ENCODE results near the gene ST6GALNAC3.
"Not testable (repeated sequence)": the region's sequence is repeated elsewhere in the genome, so short reads cannot be mapped to it uniquely, and the experiment has no call there.

Gene ST6GALNAC3

DNA sequence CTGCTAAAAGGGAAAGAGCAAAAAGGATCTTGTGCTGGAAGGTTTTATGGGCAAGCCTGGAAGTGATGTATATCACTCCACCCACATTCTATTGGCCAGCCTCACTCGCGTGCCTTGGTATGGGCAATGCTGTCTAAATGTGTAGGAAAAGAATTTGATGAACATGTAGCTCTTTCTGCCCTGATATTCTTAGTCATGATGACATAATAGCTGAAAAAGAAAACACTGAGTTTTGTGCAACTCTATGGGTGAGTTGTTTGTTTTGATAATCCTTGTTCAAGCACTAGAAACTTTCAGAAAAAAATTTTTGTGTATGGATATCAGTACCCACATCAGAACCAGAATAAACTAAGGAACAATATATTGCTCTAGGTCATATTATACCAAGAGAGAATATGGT, 561.2 kb downstream of the ST6GALNAC3 start:
- DNase-seq (ENCODE audit: low spot score) = no peak

DNA sequence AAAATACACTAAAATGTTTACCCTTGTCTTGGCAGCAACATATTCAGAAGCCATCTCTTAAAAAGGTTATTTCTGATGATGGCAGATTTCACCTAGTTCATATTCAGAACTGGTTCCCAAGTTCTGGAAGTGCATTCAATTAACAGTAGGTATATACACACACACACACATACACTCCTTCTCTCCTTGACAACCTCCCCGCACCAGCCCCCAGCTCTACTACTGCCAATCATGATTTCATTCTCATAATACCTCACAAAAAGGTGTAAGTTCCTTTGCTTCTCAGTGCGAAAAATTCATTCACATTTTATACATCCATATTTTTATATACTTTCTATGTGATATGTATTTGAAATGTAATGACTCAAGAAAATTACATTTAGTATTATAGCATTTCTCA, 564.6 kb downstream of the ST6GALNAC3 start:
- no peak for DNase-seq (ENCODE audit: low spot score)

- DNase-seq (ENCODE audit: low spot score) = no peak
These were observed 565.5 kb downstream of the ST6GALNAC3 start for GRCh38 chr1:76640092-76640491.

GRCh38 chr1:76640723-76641122, 566.2 kb downstream of the ST6GALNAC3 start:
- DNase-seq (ENCODE audit: low spot score) = no peak

GRCh38 chr1:76644139-76644538, 569.6 kb downstream of the ST6GALNAC3 start:
- no peak for DNase-seq (ENCODE audit: low spot score)

DNA sequence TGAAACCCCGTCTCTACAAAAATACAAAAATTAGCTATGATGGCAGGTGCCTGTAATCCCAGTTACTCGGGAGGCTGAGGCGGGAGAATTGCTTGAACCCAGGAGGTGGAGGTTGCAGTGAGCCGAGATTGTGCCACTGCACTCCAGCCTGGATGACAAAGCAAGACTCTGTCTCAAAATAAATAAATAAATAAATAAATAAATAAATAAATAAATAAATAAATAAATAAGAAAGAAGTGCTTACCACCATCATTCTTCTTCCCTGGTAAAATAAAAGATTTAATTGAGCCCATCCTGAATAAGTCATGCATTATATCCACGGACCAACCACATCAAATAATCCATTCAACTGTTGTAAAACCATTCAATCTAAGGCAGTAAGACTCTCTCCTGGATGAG, 578.3 kb downstream of the ST6GALNAC3 start:
- not testable (repeated sequence) for DNase-seq (ENCODE audit: low spot score)

DNA sequence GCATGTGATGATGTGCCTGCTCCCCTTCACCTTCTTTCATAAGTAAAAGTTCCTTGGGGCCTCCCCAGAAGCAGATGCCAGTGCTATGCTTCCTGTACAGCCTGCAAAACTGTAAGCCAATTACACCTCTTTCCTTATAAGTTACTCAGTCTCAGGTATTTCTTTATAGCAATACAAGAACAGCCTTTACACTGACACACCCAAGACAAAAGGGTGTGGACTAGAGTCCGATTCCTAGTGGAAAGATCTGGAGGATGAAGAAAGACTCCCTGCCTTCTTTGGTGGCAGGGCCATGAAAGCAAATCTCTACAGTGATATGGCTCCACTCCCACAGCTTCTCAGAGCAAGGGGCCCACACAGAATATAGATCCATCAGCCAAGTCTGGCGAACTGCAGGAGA, 583.1 kb downstream of the ST6GALNAC3 start:
- no peak for DNase-seq (ENCODE audit: low spot score)

GRCh38 chr1:76659171-76659940, 584.8 kb downstream of the ST6GALNAC3 start:
- DNase-seq (ENCODE audit: low spot score) = no peak

DNA sequence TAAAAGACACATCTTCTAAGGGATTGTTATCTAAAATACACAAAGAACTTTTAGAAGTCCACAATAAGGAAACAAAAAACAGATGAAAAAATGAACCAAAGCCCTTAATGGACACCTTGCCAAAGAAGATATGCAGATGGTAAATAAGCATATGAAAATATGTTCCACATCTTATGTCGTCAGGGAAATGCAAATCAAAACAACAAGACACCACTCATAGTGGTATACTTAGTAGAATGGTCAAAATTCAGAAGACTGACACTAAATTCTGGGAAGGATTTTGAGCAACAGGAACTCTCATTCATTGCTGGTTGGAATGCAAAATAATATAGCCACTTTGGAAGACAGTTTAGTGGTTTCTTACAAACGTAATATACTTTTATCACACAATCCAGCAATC, 587.0 kb downstream of the ST6GALNAC3 start:
- no peak for DNase-seq (ENCODE audit: low spot score)

- no peak for DNase-seq (ENCODE audit: low spot score)
These were observed 592.0 kb downstream of the ST6GALNAC3 start for GRCh38 chr1:76666499-76666898.

DNA sequence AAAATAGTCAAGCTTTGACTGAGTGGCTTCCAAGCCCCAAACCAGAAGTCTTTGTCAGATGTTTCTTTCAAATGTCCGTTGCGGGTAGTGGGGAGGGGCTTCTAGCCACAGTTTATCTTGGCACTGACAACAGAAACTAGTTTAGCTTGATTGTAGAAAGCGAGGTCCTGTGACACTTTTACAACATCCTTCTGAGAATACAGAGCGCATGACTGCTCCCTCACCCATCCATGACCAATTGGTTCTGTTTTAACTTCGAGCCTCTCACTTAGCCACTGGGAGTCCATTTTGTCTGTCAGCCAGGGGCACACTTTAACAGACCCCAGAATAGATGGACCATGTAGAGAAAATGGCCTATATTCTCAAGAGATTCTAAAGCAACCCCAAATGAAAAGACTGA, 593.5 kb downstream of the ST6GALNAC3 start:
- DNase-seq (ENCODE audit: low spot score) = no peak

- no peak for DNase-seq (ENCODE audit: low spot score)
These were observed 594.6 kb downstream of the ST6GALNAC3 start for GRCh38 chr1:76669131-76669530.

GRCh38 chr1:76669624-76670315, 595.2 kb downstream of the ST6GALNAC3 start:
- DNase-seq (ENCODE audit: low spot score) = no peak

GRCh38 chr1:76674689-76675210, 600.2 kb downstream of the ST6GALNAC3 start:
- no peak for DNase-seq (ENCODE audit: low spot score)

GRCh38 chr1:76677416-76678405, 603.2 kb downstream of the ST6GALNAC3 start:
- no peak for DNase-seq (ENCODE audit: low spot score)

DNA sequence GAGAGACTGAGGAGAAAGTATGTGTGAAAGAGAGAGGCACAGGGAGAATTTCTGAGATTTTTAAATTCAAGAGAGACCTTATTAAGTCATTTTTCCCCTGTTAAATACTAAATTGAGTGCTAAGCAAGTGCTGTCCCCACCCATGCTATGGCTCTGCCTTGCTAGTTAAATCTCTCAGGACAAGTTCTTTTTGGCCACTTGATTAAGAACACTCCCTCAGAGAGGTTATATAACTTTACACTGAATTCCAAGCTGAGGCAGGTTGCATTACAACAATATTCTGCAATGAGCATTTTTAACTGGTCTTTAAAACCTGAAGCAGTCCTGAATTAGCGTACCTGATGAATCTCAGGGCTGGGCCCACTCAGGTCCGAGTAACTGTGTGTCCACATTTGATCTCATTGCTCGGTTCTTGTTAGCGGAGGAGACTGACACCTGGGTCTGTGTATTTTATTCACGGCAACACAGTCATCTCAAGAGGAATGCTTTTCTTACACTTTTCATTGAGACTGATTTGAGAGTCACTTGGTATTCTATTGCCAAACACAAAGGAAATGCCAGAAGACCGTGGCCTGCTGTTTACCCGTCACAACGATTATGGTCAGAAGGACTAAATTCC, 605.1 kb downstream of the ST6GALNAC3 start:
- no peak for DNase-seq (ENCODE audit: low spot score)

- DNase-seq (ENCODE audit: low spot score) = no peak
These were observed 606.1 kb downstream of the ST6GALNAC3 start for GRCh38 chr1:76680651-76681050.

DNA sequence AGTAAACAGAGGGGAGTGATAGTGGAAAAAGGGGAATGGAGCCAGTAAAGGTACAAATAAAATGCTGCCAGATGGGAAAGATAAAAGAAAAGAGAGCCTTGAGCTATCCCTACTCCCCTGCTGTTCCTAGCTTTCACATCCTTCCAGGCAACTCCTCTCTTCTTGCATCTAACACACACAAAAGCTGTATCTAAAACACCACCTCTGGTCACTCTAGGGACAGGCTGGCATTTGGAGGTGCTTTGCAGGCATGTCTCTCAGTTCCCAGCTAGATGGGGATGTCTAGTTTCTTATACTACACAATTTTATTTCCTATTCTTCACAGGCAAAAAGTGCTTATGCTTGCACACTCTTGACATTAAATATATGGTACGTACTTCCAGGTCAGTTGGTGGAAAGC, 607.6 kb downstream of the ST6GALNAC3 start:
- DNase-seq (ENCODE audit: low spot score) = no peak
